Vagina (tissue), 2 donors: ENCODE data around the gene SLC5A6. TPM values are rescaled to one million over a fixed set of nuclear protein-coding genes. Genes with fewer than 3 reads are reported as not detected.

Source experiments
- DNase-seq, 2 donors: peaks; one replicate each; pipeline ENCODE4 v3.0.0-alpha.2; 2017; ENCODE audit errors: extremely low spot score in 2 of 2
- H3K27ac ChIP-seq: fragments of 200-600 bp; sonication (generic); one replicate; pipeline ENCODE4 v1.5.1; 2019
- H3K27me3 ChIP-seq: fragments of 200-600 bp; sonication (generic); one replicate; pipeline ENCODE4 v1.5.1; 2019
- H3K36me3 ChIP-seq, 2 donors: fragments of 200-600 bp; sonication (generic); one replicate each; pipeline ENCODE4 v1.5.1; 2017 to 2019
- H3K4me1 ChIP-seq: fragments of 200-600 bp; sonication (generic); one replicate; pipeline ENCODE4 v1.5.1; 2019
- H3K4me3 ChIP-seq, 2 donors: fragments of 200-600 bp; sonication (generic); 1 replicate in 1 of 2; 2 replicates in 1 of 2; pipeline ENCODE4 v1.5.1; 2016 to 2019
- H3K9me3 ChIP-seq: fragments of 200-600 bp; sonication (generic); one replicate; pipeline ENCODE4 v1.5.1; 2019
- POLR2A ChIP-seq, 2 donors: fragments of 450-650 bp; IDR thresholded peaks; one replicate each; pipeline ENCODE4 v1.6.1; 2017; ENCODE audit warnings: antibody characterized with exemption in 2 of 2, mild to moderate bottlenecking in 2 of 2, moderate library complexity in 2 of 2
- POLR2AphosphoS5 ChIP-seq, 2 donors: sonication (generic); formaldehyde crosslinking; IDR thresholded peaks; one replicate each; pipeline ENCODE4 v1.9.0; 2017; ENCODE audit warnings: antibody characterized with exemption in 2 of 2, mild to moderate bottlenecking in 2 of 2, low read depth in 1 of 2; ENCODE audit not compliant: insufficient read depth in 1 of 2
- intact Hi-C: fragments of 100-400 bp; cut with DNase I; formaldehyde crosslinking; loops from one replicate; pipeline ENCODE4 v1.15.1; 2023
- total RNA-seq: library from RNA; depleted of rRNA; stranded (reverse); fragments of >200 nt; gene quantifications from one replicate; pipeline ENCODE4 v1.2.3, GENCODE V29; 2016
- TF ChIP-seq, protein P1 (sequence below), 3 experiments: fragments of 450-650 bp in 2 of 3; fragments of 200-600 bp in 1 of 3; sonication (generic) in 1 of 3; IDR thresholded peaks; one replicate each; pipeline ENCODE4 v1.5.1; 2017 to 2019; ENCODE audit warnings: antibody characterized with exemption in 3 of 3, mild to moderate bottlenecking in 2 of 3, moderate library complexity in 2 of 3

Gene SLC5A6
- total RNA-seq, 1 donor from 2014 or later: 37.3 TPM

- no peaks in the 10 kb centered on the region for H3K9me3 ChIP-seq
- no peaks in the 10 kb centered on the region for H3K4me1 ChIP-seq
- no peak overlapping the region for H3K27ac ChIP-seq
- intact Hi-C loops: no loop called here
- no peaks in the 10 kb centered on the region for H3K36me3 ChIP-seq
- no peak overlapping the region for H3K4me3 ChIP-seq
- no peaks in the 10 kb centered on the region for H3K27me3 ChIP-seq
- TF ChIP-seq POLR2A (IDR thresholded peaks at IDR 0.05) (no peak), POLR2AphosphoS5 (IDR thresholded peaks at IDR 0.05; ENCODE audit: insufficient read depth in 1 of 2, low read depth in 1 of 2) (no peak)
- TF ChIP-seq, protein P1, sequence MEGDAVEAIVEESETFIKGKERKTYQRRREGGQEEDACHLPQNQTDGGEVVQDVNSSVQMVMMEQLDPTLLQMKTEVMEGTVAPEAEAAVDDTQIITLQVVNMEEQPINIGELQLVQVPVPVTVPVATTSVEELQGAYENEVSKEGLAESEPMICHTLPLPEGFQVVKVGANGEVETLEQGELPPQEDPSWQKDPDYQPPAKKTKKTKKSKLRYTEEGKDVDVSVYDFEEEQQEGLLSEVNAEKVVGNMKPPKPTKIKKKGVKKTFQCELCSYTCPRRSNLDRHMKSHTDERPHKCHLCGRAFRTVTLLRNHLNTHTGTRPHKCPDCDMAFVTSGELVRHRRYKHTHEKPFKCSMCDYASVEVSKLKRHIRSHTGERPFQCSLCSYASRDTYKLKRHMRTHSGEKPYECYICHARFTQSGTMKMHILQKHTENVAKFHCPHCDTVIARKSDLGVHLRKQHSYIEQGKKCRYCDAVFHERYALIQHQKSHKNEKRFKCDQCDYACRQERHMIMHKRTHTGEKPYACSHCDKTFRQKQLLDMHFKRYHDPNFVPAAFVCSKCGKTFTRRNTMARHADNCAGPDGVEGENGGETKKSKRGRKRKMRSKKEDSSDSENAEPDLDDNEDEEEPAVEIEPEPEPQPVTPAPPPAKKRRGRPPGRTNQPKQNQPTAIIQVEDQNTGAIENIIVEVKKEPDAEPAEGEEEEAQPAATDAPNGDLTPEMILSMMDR (IDR thresholded peaks at IDR 0.05): no peak
- DNase-seq: no peak
These were observed 43.6 kb upstream of the SLC5A6 start for GRCh38 chr2:27255660-27256059.

GRCh38 chr2:27255187-27255586, 43.1 kb upstream of the SLC5A6 start:
- DNase-seq: no peak
- H3K4me3 ChIP-seq: no peak overlapping the region
- no peak overlapping the region for H3K27ac ChIP-seq
- no peaks in the 10 kb centered on the region for H3K36me3 ChIP-seq
- no peaks in the 10 kb centered on the region for H3K27me3 ChIP-seq
- H3K4me1 ChIP-seq: no peaks in the 10 kb centered on the region
- intact Hi-C loops: no loop called here
- TF ChIP-seq, protein P1 (IDR thresholded peaks at IDR 0.05): no peak
- H3K9me3 ChIP-seq: no peaks in the 10 kb centered on the region

DNA sequence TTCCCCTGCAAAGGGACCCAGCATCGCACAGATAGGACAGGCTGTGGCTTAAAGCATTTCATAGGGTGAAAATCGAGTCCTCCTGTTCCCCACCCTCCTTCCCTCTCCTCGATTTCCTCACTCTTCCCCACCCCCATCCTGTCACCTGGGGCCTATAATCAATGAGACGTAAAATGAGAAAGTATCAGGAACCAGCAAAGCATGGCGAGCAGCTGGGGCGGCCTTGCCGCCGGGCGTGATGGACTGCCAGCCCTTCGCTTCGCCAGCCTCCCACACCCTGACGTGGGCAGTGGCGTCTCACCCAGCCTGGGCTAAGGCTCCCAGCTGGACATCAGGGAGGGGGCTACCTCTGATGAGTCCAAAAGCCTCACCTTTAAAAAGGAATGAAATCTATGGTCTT, 39.7 kb upstream of the SLC5A6 start:
- intact Hi-C loops: loop anchor here (2.0 kb wide), 1 partner anchor 25 kb away; no protein-coding TSS in a partner anchor
- DNase-seq: no peak
- TF ChIP-seq POLR2A (IDR thresholded peaks at IDR 0.05): no peak
- TF ChIP-seq POLR2AphosphoS5 (IDR thresholded peaks at IDR 0.05; ENCODE audit: insufficient read depth in 1 of 2, low read depth in 1 of 2): no peak
- TF ChIP-seq, protein P1 (IDR thresholded peaks at IDR 0.05): no peak
- Histone ChIP-seq H3K4me3 (no peak overlapping the region), H3K4me1 (no peaks in the 10 kb centered on the region), H3K9me3 (no peaks in the 10 kb centered on the region), H3K27ac (no peak overlapping the region), H3K36me3 (no peaks in the 10 kb centered on the region), H3K27me3 (no peaks in the 10 kb centered on the region)

GRCh38 chr2:27250652-27251379, 38.7 kb upstream of the SLC5A6 start:
- H3K27ac ChIP-seq: no peak overlapping the region
- H3K27me3 ChIP-seq: no peaks in the 10 kb centered on the region
- DNase-seq: no peak
- H3K36me3 ChIP-seq: no peaks in the 10 kb centered on the region
- intact Hi-C loops: loop anchor here (2.0 kb wide), 1 partner anchor 26 kb away; no protein-coding TSS in a partner anchor
- no peaks in the 10 kb centered on the region for H3K9me3 ChIP-seq
- H3K4me1 ChIP-seq: no peaks in the 10 kb centered on the region
- no peak for TF ChIP-seq POLR2A (IDR thresholded peaks at IDR 0.05)
- TF ChIP-seq POLR2AphosphoS5 (IDR thresholded peaks at IDR 0.05; ENCODE audit: insufficient read depth in 1 of 2, low read depth in 1 of 2): no peak
- TF ChIP-seq, protein P1 (IDR thresholded peaks at IDR 0.05): no peak
- H3K4me3 ChIP-seq: no peak overlapping the region

GRCh38 chr2:27249891-27250651, 38.0 kb upstream of the SLC5A6 start:
- TF ChIP-seq, protein P1 (IDR thresholded peaks at IDR 0.05): peak in 1 of 3 experiments; percentile 23
- no peak for TF ChIP-seq POLR2AphosphoS5 (IDR thresholded peaks at IDR 0.05; ENCODE audit: insufficient read depth in 1 of 2, low read depth in 1 of 2)
- H3K4me3 ChIP-seq: no peak overlapping the region
- H3K36me3 ChIP-seq: no peaks in the 10 kb centered on the region
- H3K9me3 ChIP-seq: no peaks in the 10 kb centered on the region
- H3K4me1 ChIP-seq: no peaks in the 10 kb centered on the region
- intact Hi-C loops: loop anchor here (2.0 kb wide), 1 partner anchor 27 kb away; no protein-coding TSS in a partner anchor
- H3K27ac ChIP-seq: no peak overlapping the region
- no peaks in the 10 kb centered on the region for H3K27me3 ChIP-seq
- DNase-seq: no peak
